Measurements from ENCODE around the gene FOLH1.
"Not testable (repeated sequence)": the region's sequence is repeated elsewhere in the genome, so short reads cannot be mapped to it uniquely, and the experiment has no call there.

FOLH1 gene

GRCh38 chr11:49208006-49208721, at the start of gene FOLH1:
Gene FOLH1 (minus strand): TSS chr11:49208602. CDS start chr11:49208409, 193 bp downstream.
- peak; percentile 8 for DNase-seq

- not testable (repeated sequence) for DNase-seq
Measured at GRCh38 chr11:49255148-49255547, 46.7 kb upstream of the FOLH1 start.

- DNase-seq: not testable (repeated sequence)
Measured at GRCh38 chr11:49251212-49251611, 42.8 kb upstream of the FOLH1 start.

GRCh38 chr11:49250398-49251115, 42.2 kb upstream of the FOLH1 start:
- not testable (repeated sequence) for DNase-seq

- DNase-seq: not testable (repeated sequence)
Measured at GRCh38 chr11:49249363-49249762, 41.0 kb upstream of the FOLH1 start.

- not testable (repeated sequence) for DNase-seq
Measured at GRCh38 chr11:49233685-49234084, 25.3 kb upstream of the FOLH1 start.

GRCh38 chr11:49233019-49233418, 24.6 kb upstream of the FOLH1 start:
- DNase-seq: not testable (repeated sequence)

- not testable (repeated sequence) for DNase-seq
Measured at GRCh38 chr11:49231725-49232124, 23.3 kb upstream of the FOLH1 start.

GRCh38 chr11:49230534-49230933, 22.1 kb upstream of the FOLH1 start:
- not testable (repeated sequence) for DNase-seq

GRCh38 chr11:49230001-49230400, 21.6 kb upstream of the FOLH1 start:
- DNase-seq: not testable (repeated sequence)

- not testable (repeated sequence) for DNase-seq
Measured at GRCh38 chr11:49229136-49229535, 20.7 kb upstream of the FOLH1 start.

- DNase-seq: not testable (repeated sequence)
Measured at GRCh38 chr11:49225255-49225785, 16.9 kb upstream of the FOLH1 start.

GRCh38 chr11:49221112-49221511, 12.7 kb upstream of the FOLH1 start:
- no peak for DNase-seq

- DNase-seq: no peak
Measured at GRCh38 chr11:49213026-49213560, 4.7 kb upstream of the FOLH1 start.

- DNase-seq: not testable (repeated sequence)
Measured at GRCh38 chr11:49206999-49207398, 1.4 kb downstream of the FOLH1 start.

GRCh38 chr11:49202287-49202976, 6.0 kb downstream of the FOLH1 start:
- no peak for DNase-seq

- not testable (repeated sequence) for DNase-seq
Measured at GRCh38 chr11:49196775-49197174, 11.6 kb downstream of the FOLH1 start.

- not testable (repeated sequence) for DNase-seq
Measured at GRCh38 chr11:49196002-49196401, 12.4 kb downstream of the FOLH1 start.

- not testable (repeated sequence) for DNase-seq
Measured at GRCh38 chr11:49190287-49190686, 18.1 kb downstream of the FOLH1 start.

GRCh38 chr11:49186225-49186624, 22.2 kb downstream of the FOLH1 start:
- DNase-seq: not testable (repeated sequence)

GRCh38 chr11:49185597-49185996, 22.8 kb downstream of the FOLH1 start:
- not testable (repeated sequence) for DNase-seq

GRCh38 chr11:49184756-49185155, 23.6 kb downstream of the FOLH1 start:
- DNase-seq: not testable (repeated sequence)

- DNase-seq: not testable (repeated sequence)
Measured at GRCh38 chr11:49177936-49178335, 30.5 kb downstream of the FOLH1 start.
